ENCODE results near the gene ITPR2. TPM values are rescaled to one million over a fixed set of nuclear protein-coding genes. Genes with fewer than 3 reads are reported as not detected.

The ITPR2 gene
- total and polyA plus RNA-seq, 2 of the 8 experiments (the other 6 are each of a cell fraction or from before 2014, with no cell fraction given): 4.1 to 48.3 TPM

GRCh38 chr12:26712892-26713291, 120.1 kb downstream of the ITPR2 start:
- WGBS, 2 experiments (ENCODE audit: extremely low coverage in 1 of 2, insufficient coverage in 1 of 2, insufficient read length in 1 of 2, insufficient replicate concordance in 2 of 2, low coverage in 1 of 2, low lambda C conversion rate in 2 of 2, missing lambda C conversion rate in 1 of 2): 81% methylated on average over 5 of the region's 5 CpGs; no CpG with 5 or more reads in 1 of the 2 experiments
- DNase-seq (ENCODE audit: low read depth in 1 of 2, low spot score in 2 of 2): no peak
- no peak for FAIRE-seq

More at GRCh38 chr12:26712892-26713291, 120.1 kb downstream of the ITPR2 start:
- no peak overlapping the region for H3K23ac ChIP-seq (ENCODE audit: insufficient read length)
- no peak overlapping the region for H3K18ac ChIP-seq (ENCODE audit: extremely low read depth, low read length)
- no peak overlapping the region for H2AK5ac ChIP-seq (ENCODE audit: low read depth, low read length)
- H3K4me3 ChIP-seq (ENCODE audit: extremely low read depth in 1 of 4, insufficient read depth in 2 of 4, low read depth in 3 of 4, low read length in 4 of 4): no peak overlapping the region
- no peak overlapping the region for H3K56ac ChIP-seq (replicated peaks; ENCODE audit: insufficient read length, low read depth, low read length)
- no peaks in the 10 kb centered on the region for H3K79me1 ChIP-seq (ENCODE audit: low read depth, low read length)
- no peak overlapping the region for H4K5ac ChIP-seq (ENCODE audit: insufficient read length, low read depth, low read length)
- peaks cover 0 to 12% (median 3%) of the 10 kb centered on the region in 4 experiments; a peak in 4 of 7 replicates for H3K4me1 ChIP-seq (replicated peaks in 1 of 4; ENCODE audit: control insufficient read depth in 3 of 4, insufficient read depth in 4 of 4, low read length in 3 of 4)
- H3K4ac ChIP-seq (replicated peaks; ENCODE audit: insufficient read length, low read depth, low read length): no peak overlapping the region
- no peaks in the 10 kb centered on the region for H3K23me2 ChIP-seq (ENCODE audit: low read depth, low read length)
- no peaks in the 10 kb centered on the region for H4K20me1 ChIP-seq (replicated peaks in 1 of 2; ENCODE audit: control insufficient read depth in 1 of 2, insufficient read depth in 2 of 2, low read length in 2 of 2)
- H3K14ac ChIP-seq (ENCODE audit: insufficient read length): no peak overlapping the region
- H3K27ac ChIP-seq (ENCODE audit: low read depth, low read length): no peak overlapping the region
- H2BK120ac ChIP-seq (replicated peaks; ENCODE audit: low read depth, low read length): no peak overlapping the region
- no peak overlapping the region for H2BK5ac ChIP-seq (ENCODE audit: low read depth, low read length)
- no peak overlapping the region for H4K91ac ChIP-seq (replicated peaks; ENCODE audit: insufficient read length, low read length)
- H2BK12ac ChIP-seq (ENCODE audit: low read depth, low read length): no peak overlapping the region
- ChIA-PET CTCF (ENCODE audit: partially characterized antibody) (no interaction called here), POLR2A (ENCODE audit: partially characterized antibody) (no interaction called here)
- no peak overlapping the region for H3K4me2 ChIP-seq (ENCODE audit: insufficient read depth in 1 of 2, low read depth in 2 of 2, low read length in 2 of 2)
- H2AFZ ChIP-seq (ENCODE audit: low read length): no peak overlapping the region
- peaks cover 0 to 5% (median under 1%) of the 10 kb centered on the region in 4 experiments; a peak in 2 of 8 replicates for H3K36me3 ChIP-seq (ENCODE audit: control insufficient read depth in 2 of 4, insufficient read depth in 4 of 4, low read length in 3 of 4)
- no peak overlapping the region for H2BK15ac ChIP-seq (ENCODE audit: low read length)
- TF ChIP-seq EP300 (IDR thresholded peaks at IDR 0.05; ENCODE audit: borderline replicate concordance in 1 of 2, low read depth in 2 of 2, low read length in 2 of 2): no peak
- no peak for TF ChIP-seq JUND (IDR thresholded peaks at IDR 0.05; ENCODE audit: low read length)
- no peak for TF ChIP-seq SIX5 (IDR thresholded peaks at IDR 0.05; ENCODE audit: low read depth, low read length)
- TF ChIP-seq NANOG (IDR thresholded peaks at IDR 0.05; ENCODE audit: insufficient read depth, low read depth, low read length, poor library complexity, severe bottlenecking): no peak
- TF ChIP-seq GTF2F1 (IDR thresholded peaks at IDR 0.05; ENCODE audit: borderline replicate concordance, low read depth, low read length): no peak
- TF ChIP-seq POLR2A (IDR thresholded peaks at IDR 0.05; ENCODE audit: control extremely low read depth in 1 of 2, low read depth in 2 of 2, low read length in 2 of 2): no peak
- TF ChIP-seq KDM1A (IDR thresholded peaks at IDR 0.05; ENCODE audit: borderline replicate concordance, low read length): no peak
- H3K27me3 ChIP-seq (replicated peaks in 1 of 4; ENCODE audit: control insufficient read depth in 3 of 4, extremely low read depth in 1 of 4, insufficient read depth in 3 of 4, low read length in 3 of 4): no peaks in the 10 kb centered on the region
- no peak overlapping the region for H4K8ac ChIP-seq (ENCODE audit: extremely low read depth, insufficient read depth, low read length)
- no peak overlapping the region for H3K9ac ChIP-seq (replicated peaks in 1 of 4; ENCODE audit: extremely low read depth in 1 of 4, low read depth in 3 of 4, low read length in 3 of 4)
- H3K9me3 ChIP-seq (ENCODE audit: insufficient read depth in 2 of 2, low read depth in 1 of 2, low read length in 1 of 2): no peaks in the 10 kb centered on the region
- H3K79me2 ChIP-seq (ENCODE audit: control insufficient read depth in 1 of 2, insufficient read depth in 2 of 2, low read length in 2 of 2): no peaks in the 10 kb centered on the region
- no peak overlapping the region for H2BK20ac ChIP-seq (ENCODE audit: low read length)
